Activated T-cell treated with anti-CD3 and anti-CD28 coated beads, Interleukin-2, amount 50 U/mL, for 4 hours (primary cell): Measurements from ENCODE around the gene RNF182. TPM values are rescaled to one million over a fixed set of nuclear protein-coding genes. Genes with fewer than 3 reads are reported as not detected.
"Not testable (repeated sequence)": the region's sequence is repeated elsewhere in the genome, so short reads cannot be mapped to it uniquely, and the experiment has no call there.

Source experiments
- ATAC-seq, 2 donors: fragments of 200-7000 bp; cut with Tn5 transposase; one replicate each; pipeline ENCODE4 v1.10.0; 2021
- DNase-seq: peaks from one replicate; pipeline ENCODE4 v3.0.0-alpha.2; 2020
- H3K27me3 Mint-ChIP-seq: one replicate; pipeline ENCODE4 v1.8.0; 2021; ENCODE audit warnings: low read depth, mixed read lengths
- H3K36me3 Mint-ChIP-seq: one replicate; pipeline ENCODE4 v1.8.0; 2022; ENCODE audit warnings: mixed read lengths; ENCODE audit not compliant: insufficient read depth
- H3K4me1 Mint-ChIP-seq: one replicate; pipeline ENCODE4 v1.8.0; 2021; ENCODE audit warnings: low read depth, mixed read lengths
- H3K4me3 Mint-ChIP-seq: one replicate; pipeline ENCODE4 v1.8.0; 2021; ENCODE audit warnings: mild to moderate bottlenecking, moderate library complexity, mixed read lengths
- H3K9me3 Mint-ChIP-seq: one replicate; pipeline ENCODE4 v1.8.0; 2021; ENCODE audit warnings: mixed read lengths
- total RNA-seq, 3 donors: library from RNA; stranded (reverse); gene quantifications; one replicate each; pipeline ENCODE4 v1.2.1, GENCODE V29; 2021

The RNF182 gene
- total RNA-seq, 3 donors from 2014 or later, result 0.08 TPM; not detected in 2

GRCh38 chr6:13965582-13966127, 40.9 kb downstream of the RNF182 start:
- Mint-ChIP-seq H3K4me1 (no peaks in the 10 kb centered on the region), H3K9me3 (peaks cover 6% of the 10 kb centered on the region), H3K27me3 (peaks cover 26% of the 10 kb centered on the region), H3K4me3 (no peak overlapping the region), H3K36me3 (peaks cover 2% of the 10 kb centered on the region)
- ATAC-seq, result no peak
- no peak for DNase-seq

GRCh38 chr6:13971303-13971702, 46.6 kb downstream of the RNF182 start:
- peaks cover 1% of the 10 kb centered on the region for H3K36me3 Mint-ChIP-seq
- DNase-seq (no peak), ATAC-seq (no peak)
- no peaks in the 10 kb centered on the region for H3K4me1 Mint-ChIP-seq
- H3K9me3 Mint-ChIP-seq, result peaks cover 26% of the 10 kb centered on the region
- H3K27me3 Mint-ChIP-seq, result peaks cover 16% of the 10 kb centered on the region
- no peak overlapping the region for H3K4me3 Mint-ChIP-seq

GRCh38 chr6:13972602-13973001, 47.9 kb downstream of the RNF182 start:
- not testable (repeated sequence) for DNase-seq, H3K36me3 Mint-ChIP-seq, H3K4me1 Mint-ChIP-seq, H3K4me3 Mint-ChIP-seq, ATAC-seq
- peaks cover 26% of the 10 kb centered on the region for H3K9me3 Mint-ChIP-seq
- peaks cover 27% of the 10 kb centered on the region for H3K27me3 Mint-ChIP-seq

- peaks cover 27% of the 10 kb centered on the region for H3K27me3 Mint-ChIP-seq
- DNase-seq, H3K4me3 Mint-ChIP-seq, H3K4me1 Mint-ChIP-seq, H3K36me3 Mint-ChIP-seq, ATAC-seq: not testable (repeated sequence)
- peaks cover 26% of the 10 kb centered on the region for H3K9me3 Mint-ChIP-seq
Observed at GRCh38 chr6:13973422-13973821, 48.7 kb downstream of the RNF182 start.

GRCh38 chr6:13978102-13978640, 53.4 kb downstream of the RNF182 start:
- H3K27me3 Mint-ChIP-seq, result peaks cover 37% of the 10 kb centered on the region
- H3K9me3 Mint-ChIP-seq, result peaks cover 11% of the 10 kb centered on the region
- H3K4me1 Mint-ChIP-seq, result no peaks in the 10 kb centered on the region
- no peak overlapping the region for H3K4me3 Mint-ChIP-seq
- DNase-seq (no peak), ATAC-seq (no peak)
- no peaks in the 10 kb centered on the region for H3K36me3 Mint-ChIP-seq

- Mint-ChIP-seq H3K4me1 (no peaks in the 10 kb centered on the region), H3K9me3 (peaks cover 5% of the 10 kb centered on the region), H3K27me3 (peaks cover 42% of the 10 kb centered on the region), H3K36me3 (no peaks in the 10 kb centered on the region), H3K4me3 (no peak overlapping the region)
- DNase-seq (no peak), ATAC-seq (no peak)
Observed at GRCh38 chr6:13978787-13979186, 54.0 kb downstream of the RNF182 start.

- DNase-seq (no peak), ATAC-seq (no peak)
- no peak overlapping the region for H3K4me3 Mint-ChIP-seq
- H3K27me3 Mint-ChIP-seq, result peaks cover 46% of the 10 kb centered on the region
- no peaks in the 10 kb centered on the region for H3K36me3 Mint-ChIP-seq
- no peaks in the 10 kb centered on the region for H3K4me1 Mint-ChIP-seq
- H3K9me3 Mint-ChIP-seq, result peaks cover 3% of the 10 kb centered on the region
Observed at GRCh38 chr6:13979284-13980171, 54.8 kb downstream of the RNF182 start.

GRCh38 chr6:13980534-13980933, 55.8 kb downstream of the RNF182 start:
- Mint-ChIP-seq H3K4me3 (no peak overlapping the region), H3K27me3 (peaks cover 42% of the 10 kb centered on the region), H3K36me3 (no peaks in the 10 kb centered on the region), H3K9me3 (no peaks in the 10 kb centered on the region), H3K4me1 (no peaks in the 10 kb centered on the region)
- ATAC-seq, result no peak
- no peak for DNase-seq

- H3K4me1 Mint-ChIP-seq, result no peaks in the 10 kb centered on the region
- H3K9me3 Mint-ChIP-seq, result no peaks in the 10 kb centered on the region
- no peak overlapping the region for H3K4me3 Mint-ChIP-seq
- peaks cover 45% of the 10 kb centered on the region for H3K27me3 Mint-ChIP-seq
- ATAC-seq (no peak), DNase-seq (no peak)
- no peaks in the 10 kb centered on the region for H3K36me3 Mint-ChIP-seq
Observed at GRCh38 chr6:13985663-13986325, 61.0 kb downstream of the RNF182 start.

GRCh38 chr6:13986700-13987399, 62.1 kb downstream of the RNF182 start:
- Mint-ChIP-seq H3K27me3 (peaks cover 40% of the 10 kb centered on the region), H3K9me3 (no peaks in the 10 kb centered on the region), H3K4me3 (no peak overlapping the region), H3K4me1 (no peaks in the 10 kb centered on the region), H3K36me3 (no peaks in the 10 kb centered on the region)
- no peak for ATAC-seq
- DNase-seq, result no peak

- Mint-ChIP-seq H3K36me3 (no peaks in the 10 kb centered on the region), H3K27me3 (peaks cover 38% of the 10 kb centered on the region), H3K9me3 (no peaks in the 10 kb centered on the region), H3K4me3 (no peak overlapping the region), H3K4me1 (no peaks in the 10 kb centered on the region)
- ATAC-seq (no peak), DNase-seq (no peak)
Observed at GRCh38 chr6:13987400-13987865, 62.7 kb downstream of the RNF182 start.

- no peak for DNase-seq
- no peaks in the 10 kb centered on the region for H3K4me1 Mint-ChIP-seq
- peaks cover 41% of the 10 kb centered on the region for H3K27me3 Mint-ChIP-seq
- no peak overlapping the region for H3K4me3 Mint-ChIP-seq
- H3K36me3 Mint-ChIP-seq, result no peaks in the 10 kb centered on the region
- no peaks in the 10 kb centered on the region for H3K9me3 Mint-ChIP-seq
- ATAC-seq, result no peak
Observed at GRCh38 chr6:13988049-13988738, 63.4 kb downstream of the RNF182 start.

GRCh38 chr6:13988908-13989307, 64.2 kb downstream of the RNF182 start:
- ATAC-seq, result no peak
- no peak overlapping the region for H3K4me3 Mint-ChIP-seq
- H3K4me1 Mint-ChIP-seq, result no peaks in the 10 kb centered on the region
- no peaks in the 10 kb centered on the region for H3K9me3 Mint-ChIP-seq
- peaks cover 37% of the 10 kb centered on the region for H3K27me3 Mint-ChIP-seq
- no peak for DNase-seq
- no peaks in the 10 kb centered on the region for H3K36me3 Mint-ChIP-seq
